K562 (cell line): Measurements from ENCODE around the gene SLC1A5. TPM values are rescaled to one million over a fixed set of nuclear protein-coding genes. Genes with fewer than 3 reads are reported as not detected.

ENCODE experiments used
- CREB3L1 ChIP-seq: fragments of 450-650 bp; IDR thresholded peaks from 2 replicates; pipeline ENCODE4 v1.6.1; 2014; ENCODE audit warnings: low read depth, mild to moderate bottlenecking, moderate library complexity, borderline replicate concordance
- GABPA ChIP-seq: fragments of 200-800 bp; sonication (Bioruptor generic); conservative IDR thresholded peaks from 2 replicates; pipeline ENCODE4 v1.6.1; 2016; ENCODE audit warnings: low read depth, missing genetic modification characterization, missing compliant biosample characterization
- GMEB1 ChIP-seq: fragments of 250-450 bp; sonication (Bioruptor Pico); IDR thresholded peaks from 2 replicates; pipeline ENCODE4 v1.4.0; 2020; ENCODE audit warnings: mild to moderate bottlenecking
- HNRNPK ChIP-seq: fragments of 200-400 bp; formaldehyde crosslinking; IDR thresholded peaks from one replicate; pipeline ENCODE4 v1.6.1; 2018; ENCODE audit warnings: mild to moderate bottlenecking, low read depth, low read length; ENCODE audit not compliant: poor library complexity, severe bottlenecking
- MEF2D ChIP-seq: conservative IDR thresholded peaks from 2 replicates; pipeline ENCODE4 v1.6.1; 2016; ENCODE audit warnings: low read depth, missing genetic modification characterization, missing compliant biosample characterization
- NCOA1 ChIP-seq: fragments of 450-650 bp; IDR thresholded peaks from 2 replicates; pipeline ENCODE4 v1.6.1; 2016; ENCODE audit warnings: low read depth
- NCOR1 ChIP-seq: fragments of 450-650 bp; IDR thresholded peaks from 2 replicates; pipeline ENCODE4 v1.6.1; 2016; ENCODE audit warnings: mild to moderate bottlenecking, moderate library complexity
- NFYB ChIP-seq: IDR thresholded peaks from 2 replicates; pipeline ENCODE4 v1.6.1; 2011; ENCODE audit warnings: mild to moderate bottlenecking, moderate library complexity; ENCODE audit not compliant: insufficient read length; ENCODE audit errors: extremely low read depth
- NR0B1 ChIP-seq: fragments of 450-650 bp; IDR thresholded peaks from one replicate; pipeline ENCODE4 v1.6.1; 2018; ENCODE audit warnings: mild to moderate bottlenecking, moderate library complexity; ENCODE audit not compliant: partially characterized antibody
- RBFOX2 ChIP-seq: fragments of 200-400 bp; formaldehyde crosslinking; IDR thresholded peaks from 2 replicates; pipeline ENCODE4 v1.6.1; 2017; ENCODE audit warnings: low read depth, mild to moderate bottlenecking, low read length, moderate library complexity
- SLC30A9 ChIP-seq: fragments of 250-450 bp; sonication (Bioruptor Pico); IDR thresholded peaks from 2 replicates; pipeline ENCODE4 v1.8.0; 2022; ENCODE audit warnings: mild to moderate bottlenecking, moderate library complexity
- TSC22D4 ChIP-seq: fragments of 450-650 bp; IDR thresholded peaks from 2 replicates; pipeline ENCODE4 v1.6.1; 2016; ENCODE audit warnings: missing genetic modification characterization, missing biosample characterization, control low read depth
- TSHZ1 ChIP-seq: fragments of 250-450 bp; sonication (Bioruptor Pico); IDR thresholded peaks from 2 replicates; pipeline ENCODE4 v1.4.0; 2020; ENCODE audit warnings: mild to moderate bottlenecking, moderate library complexity
- ZBTB12 ChIP-seq: fragments of 250-450 bp; sonication (Bioruptor Pico); IDR thresholded peaks from 2 replicates; pipeline ENCODE4 v1.4.0; 2020
- ZNF316 ChIP-seq: fragments of 450-650 bp; IDR thresholded peaks from 2 replicates; pipeline ENCODE4 v1.6.1; 2016
- ZNF41 ChIP-seq: fragments of 250-450 bp; sonication (Bioruptor Pico); conservative IDR thresholded peaks from 2 replicates; pipeline ENCODE4 v1.4.0; 2020; ENCODE audit warnings: mild to moderate bottlenecking
- polyA plus RNA-seq, 8 experiments: library from polyadenylated mRNA; depleted of rRNA in 4 of 8; stranded (reverse) in 5 of 8; unstranded in 3 of 8; fragments of >200 nt; fragmentation: Nextera tagmentation in 2 of 8; fragmentation: Illumina TruSeq in 1 of 8; extraction: Ambion mirVana in 2 of 8; extraction: Trizol in 1 of 8; gene quantifications; 2 replicates each; pipeline versions ENCODE4 v1.2.1 to v1.2.3, GENCODE V29; 2011 to 2014; ENCODE audit warnings: inconsistent platforms in 1 of 8, missing spikeins in 1 of 8
- total RNA-seq, 7 experiments: library from RNA; depleted of rRNA in 6 of 7; stranded (reverse); fragments of >200 nt in 6 of 7; fragmentation: Illumina TruSeq in 2 of 7; extraction: Trizol in 2 of 7; gene quantifications; 2 replicates each; pipeline versions ENCODE4 v1.2.1 to v1.2.3, GENCODE V29; 2011 to 2021; ENCODE audit warnings: low replicate concordance in 1 of 7

The SLC1A5 gene
- total and polyA plus RNA-seq, 9 of the 15 experiments (the other 6 are each of a cell fraction or from before 2014, with no cell fraction given): 31.2 to 417 (median 134) TPM

GRCh38 chr19:46784262-46785053 is 3.9 kb downstream of the SLC1A5 start (continued):
- TF ChIP-seq ZBTB12 (CRISPR knock-in tag) (no peak), NR0B1 (no peak), TSC22D4 (tag) (no peak), HNRNPK (no peak), RBFOX2 (peak; percentile 98), ZNF41 (CRISPR knock-in tag) (no peak), CREB3L1 (peak; percentile 63), ZNF316 (no peak), SLC30A9 (no peak), NCOR1 (peak; percentile 23; the same call in 1 of the 2 replicates), GMEB1 (CRISPR knock-in tag) (peak; percentile 6; the same call in 1 of the 2 replicates), NCOA1 (peak; percentile 58), MEF2D (tag) (no peak), GABPA (peak; percentile 71), NFYB (no peak), TSHZ1 (CRISPR knock-in tag) (no peak)
